ENCODE results near the gene ABCC3. TPM values are rescaled to one million over a fixed set of nuclear protein-coding genes. Genes with fewer than 3 reads are reported as not detected.
A peak's percentile ranks its signal among the peaks of the same experiment; 100 is the strongest.

The ABCC3 gene
- total and polyA plus RNA-seq, 2 donors (not counting 1 experiment from before 2014, with no cell fraction given), result 11.5 to 34.8 TPM

- Histone ChIP-seq H3K9ac (ENCODE audit: insufficient read depth, low read length) (no peak overlapping the region), H3K4me1 (ENCODE audit: control insufficient read depth, extremely low read depth, insufficient read depth, low read length) (peaks cover 8% of the 10 kb centered on the region), H3K4me2 (ENCODE audit: extremely low read depth, insufficient read depth, low read length) (no peak overlapping the region), H3K4me3 (replicated peaks in 1 of 4; ENCODE audit: control extremely low read depth in 1 of 4, insufficient read depth in 1 of 4, low read depth in 3 of 4, low read length in 4 of 4) (no peak overlapping the region), H2AFZ (ENCODE audit: low read length) (no peak overlapping the region), H4K20me1 (ENCODE audit: control insufficient read depth, extremely low read depth, insufficient read depth, low read length) (no peaks in the 10 kb centered on the region), H3K79me2 (ENCODE audit: control insufficient read depth, insufficient read depth, low read length) (no peaks in the 10 kb centered on the region), H3K36me3 (ENCODE audit: control insufficient read depth, insufficient read depth, low read length) (no peaks in the 10 kb centered on the region), H3K27ac (ENCODE audit: insufficient read depth, low read length) (no peak overlapping the region), H3K27me3 (ENCODE audit: control insufficient read depth, insufficient read depth, low read length) (peaks cover 7% of the 10 kb centered on the region), H3K9me3 (ENCODE audit: control insufficient read depth, insufficient read depth, low read depth, low read length) (no peaks in the 10 kb centered on the region)
- DNase-seq (ENCODE audit: low read depth in 2 of 2), result no peak
- TF ChIP-seq CTCF (conservative IDR thresholded peaks at IDR 0.05 in 1 of 2, IDR thresholded peaks at IDR 0.05 in 1 of 2; ENCODE audit: low read depth in 1 of 2, low read length in 2 of 2) (no peak), EZH2 (IDR thresholded peaks at IDR 0.05; ENCODE audit: low read length, missing control alignments) (no peak)
These were observed 2.0 kb upstream of the ABCC3 start for GRCh38 chr17:50632637-50633036.

- Histone ChIP-seq H4K20me1 (ENCODE audit: control insufficient read depth, extremely low read depth, insufficient read depth, low read length) (no peaks in the 10 kb centered on the region), H2AFZ (ENCODE audit: low read length) (no peak overlapping the region), H3K9me3 (ENCODE audit: control insufficient read depth, insufficient read depth, low read depth, low read length) (no peaks in the 10 kb centered on the region), H3K27ac (ENCODE audit: insufficient read depth, low read length) (no peak overlapping the region), H3K79me2 (ENCODE audit: control insufficient read depth, insufficient read depth, low read length) (no peaks in the 10 kb centered on the region), H3K27me3 (ENCODE audit: control insufficient read depth, insufficient read depth, low read length) (no peaks in the 10 kb centered on the region), H3K4me2 (ENCODE audit: extremely low read depth, insufficient read depth, low read length) (no peak overlapping the region), H3K4me3 (replicated peaks in 1 of 4; ENCODE audit: control extremely low read depth in 1 of 4, insufficient read depth in 1 of 4, low read depth in 3 of 4, low read length in 4 of 4) (no peak overlapping the region), H3K36me3 (ENCODE audit: control insufficient read depth, insufficient read depth, low read length) (no peaks in the 10 kb centered on the region), H3K9ac (ENCODE audit: insufficient read depth, low read length) (no peak overlapping the region), H3K4me1 (ENCODE audit: control insufficient read depth, extremely low read depth, insufficient read depth, low read length) (peaks cover 13% of the 10 kb centered on the region)
- no peak for DNase-seq (ENCODE audit: low read depth in 2 of 2)
- TF ChIP-seq EZH2 (IDR thresholded peaks at IDR 0.05; ENCODE audit: low read length, missing control alignments) (no peak), CTCF (conservative IDR thresholded peaks at IDR 0.05 in 1 of 2, IDR thresholded peaks at IDR 0.05 in 1 of 2; ENCODE audit: low read depth in 1 of 2, low read length in 2 of 2) (no peak)
These were observed 998 bp upstream of the ABCC3 start for GRCh38 chr17:50633683-50634082.

GRCh38 chr17:50634915-50635731, 442 bp downstream of the ABCC3 start:
- Histone ChIP-seq H3K9ac (ENCODE audit: insufficient read depth, low read length) (peak overlapping the region; percentile 39), H3K4me1 (ENCODE audit: control insufficient read depth, extremely low read depth, insufficient read depth, low read length) (peaks cover 25% of the 10 kb centered on the region), H3K4me2 (ENCODE audit: extremely low read depth, insufficient read depth, low read length) (peak overlapping the region; percentile 85), H3K27ac (ENCODE audit: insufficient read depth, low read length) (no peak overlapping the region), H2AFZ (ENCODE audit: low read length) (no peak overlapping the region), H3K9me3 (ENCODE audit: control insufficient read depth, insufficient read depth, low read depth, low read length) (no peaks in the 10 kb centered on the region), H3K36me3 (ENCODE audit: control insufficient read depth, insufficient read depth, low read length) (no peaks in the 10 kb centered on the region), H4K20me1 (ENCODE audit: control insufficient read depth, extremely low read depth, insufficient read depth, low read length) (no peaks in the 10 kb centered on the region), H3K79me2 (ENCODE audit: control insufficient read depth, insufficient read depth, low read length) (no peaks in the 10 kb centered on the region), H3K27me3 (ENCODE audit: control insufficient read depth, insufficient read depth, low read length) (no peaks in the 10 kb centered on the region), H3K4me3 (replicated peaks in 1 of 4; ENCODE audit: control extremely low read depth in 1 of 4, insufficient read depth in 1 of 4, low read depth in 3 of 4, low read length in 4 of 4) (peak overlapping the region; percentile 54 to 65 (median 57))
- DNase-seq (ENCODE audit: low read depth in 2 of 2), result no peak
- TF ChIP-seq EZH2 (IDR thresholded peaks at IDR 0.05; ENCODE audit: low read length, missing control alignments) (no peak), CTCF (conservative IDR thresholded peaks at IDR 0.05 in 1 of 2, IDR thresholded peaks at IDR 0.05 in 1 of 2; ENCODE audit: low read depth in 1 of 2, low read length in 2 of 2) (no peak)
